Amniotic epithelial cell (primary cell): ENCODE measurements around the gene PIK3C2B.
"Not testable (repeated sequence)": the region's sequence is repeated elsewhere in the genome, so short reads cannot be mapped to it uniquely, and the experiment has no call there.

Experiments
- DNase-seq: peaks from one replicate; pipeline ENCODE4 v3.0.0-alpha.2; 2010; ENCODE audit warnings: low read depth

The PIK3C2B gene

DNA sequence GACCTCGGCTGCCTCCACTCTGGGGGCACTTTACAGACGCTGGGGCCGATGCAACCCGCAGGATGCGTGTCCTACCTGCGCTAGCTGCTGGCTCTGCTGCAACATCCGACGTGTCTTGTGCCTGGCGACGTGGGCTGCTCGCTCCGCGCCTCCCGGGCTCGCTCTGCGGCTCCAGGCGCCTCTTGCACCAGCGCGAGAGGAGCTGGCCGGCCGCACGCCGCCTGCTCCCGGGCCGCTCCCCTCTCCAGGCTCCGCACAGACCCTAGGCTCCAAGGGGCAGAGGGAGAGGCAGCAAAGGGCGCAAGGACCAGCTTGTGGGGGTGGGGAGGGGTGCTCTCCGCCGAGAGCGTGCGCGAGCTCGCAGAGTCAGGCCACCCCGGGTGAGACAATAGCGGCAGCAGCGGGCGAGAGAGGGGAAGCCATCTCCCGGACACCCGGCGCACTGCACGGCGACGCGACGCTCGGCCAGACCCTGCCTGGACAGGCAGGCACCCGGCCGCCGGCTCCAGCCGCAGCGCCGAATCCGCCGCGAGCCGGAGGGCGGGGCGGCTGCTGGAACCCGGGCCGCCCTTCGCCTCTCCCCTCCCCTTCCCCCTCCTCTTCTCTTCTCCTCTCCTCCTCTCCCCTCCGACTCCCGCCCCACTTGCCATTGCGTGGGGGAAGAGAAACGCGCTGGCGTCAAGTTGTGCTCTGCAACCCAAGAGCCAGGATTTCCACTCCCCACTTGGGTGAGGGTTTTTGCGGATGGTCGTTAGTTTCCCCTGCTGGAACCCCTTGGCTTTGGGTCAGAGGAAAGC is at the start of gene PIK3C2B:
TSS of gene PIK3C2B (minus strand) at position 525 of the 797 bp plus-strand sequence. CDS start 25,003 bp downstream, outside the sequence.
- peak; percentile 75 for DNase-seq

DNA sequence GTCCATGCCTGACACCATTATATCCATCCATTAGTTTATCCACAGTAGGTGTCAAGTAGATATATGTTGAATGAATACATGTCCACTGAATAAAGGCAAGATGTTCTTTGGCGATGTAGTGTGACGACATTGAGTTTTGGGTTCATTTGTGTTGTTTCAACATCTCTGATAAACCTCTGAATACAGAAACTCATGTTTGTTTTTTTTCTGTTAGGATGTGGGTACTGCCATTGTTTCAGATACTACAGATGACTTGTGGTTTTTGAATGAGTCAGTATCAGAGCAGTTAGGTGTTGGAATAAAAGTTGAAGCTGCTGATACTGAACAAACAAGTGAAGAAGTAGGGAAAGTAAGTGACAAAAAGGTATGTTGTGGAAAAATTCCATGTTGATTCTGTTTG is 49.7 kb upstream of the PIK3C2B start:
- DNase-seq: peak; percentile 84

DNA sequence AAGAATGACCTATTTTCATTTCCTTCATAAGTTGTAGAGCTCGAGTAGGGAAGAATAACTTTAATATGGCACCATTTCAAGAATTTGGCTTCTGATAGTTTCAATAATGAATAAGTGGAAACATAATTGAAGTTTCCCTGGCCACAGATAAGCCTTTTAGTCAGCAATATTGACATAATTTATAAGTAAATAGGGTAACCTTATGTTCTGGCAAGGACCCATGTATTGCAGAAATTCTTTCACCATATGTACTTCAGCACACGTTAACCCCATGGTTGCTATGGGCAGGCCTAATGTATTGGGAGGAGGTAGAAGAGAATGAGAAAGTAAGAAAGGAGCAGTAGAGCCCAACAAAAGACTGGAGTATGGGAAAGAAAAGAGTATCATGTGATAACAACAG is 47.0 kb upstream of the PIK3C2B start:
- no peak for DNase-seq

GRCh38 chr1:204532832-204533231 is 38.2 kb upstream of the PIK3C2B start:
- no peak for DNase-seq

DNA sequence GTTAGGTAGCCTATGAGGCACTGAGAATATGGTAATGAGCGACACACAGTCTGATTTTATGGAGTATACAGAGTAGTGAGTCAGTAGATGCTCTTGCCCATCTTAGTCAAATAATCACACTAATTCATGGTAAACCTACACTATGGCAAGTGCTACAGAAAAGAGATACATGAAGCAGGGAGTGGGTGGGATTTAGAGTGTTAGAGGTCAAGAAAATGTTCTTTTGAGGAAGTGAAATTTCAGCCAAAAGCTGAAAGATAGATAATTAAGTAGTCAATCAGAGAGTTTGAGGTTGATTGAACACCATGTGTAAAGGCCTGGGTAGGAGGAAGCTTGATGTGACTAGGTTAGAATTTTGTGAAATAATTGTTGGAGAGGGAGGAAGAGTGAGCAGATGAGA is 36.3 kb upstream of the PIK3C2B start:
- DNase-seq: no peak

DNA sequence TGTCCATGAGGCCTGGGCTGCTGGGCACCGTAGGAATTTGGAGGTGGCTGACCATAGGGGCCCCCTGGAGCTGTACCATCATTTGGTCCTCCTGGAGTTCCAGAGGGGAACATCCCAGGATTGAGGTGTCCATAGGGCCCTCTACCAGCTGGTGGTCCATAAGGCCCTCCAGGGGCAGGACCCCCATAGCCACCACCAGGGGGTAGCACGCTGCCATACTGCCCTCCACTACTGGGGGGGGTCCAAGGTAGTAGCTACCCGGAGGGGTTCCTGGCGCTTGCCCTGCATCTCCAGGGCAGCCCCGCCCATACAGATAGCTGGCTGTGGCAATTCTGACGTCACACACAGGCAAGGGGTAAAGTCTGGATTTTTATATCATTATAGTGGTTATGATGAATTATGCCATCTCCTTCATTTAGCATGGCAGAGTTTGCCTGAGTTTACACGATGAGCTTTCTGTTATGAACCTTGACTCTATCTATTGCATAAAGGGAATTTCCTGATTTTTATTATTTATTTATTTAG is 34.8 kb upstream of the PIK3C2B start:
- DNase-seq: no peak

GRCh38 chr1:204528677-204529076 is 34.1 kb upstream of the PIK3C2B start:
- no peak for DNase-seq

GRCh38 chr1:204528241-204528640 is 33.6 kb upstream of the PIK3C2B start:
- no peak for DNase-seq

GRCh38 chr1:204524986-204525385 is 30.4 kb upstream of the PIK3C2B start:
- DNase-seq: no peak

DNA sequence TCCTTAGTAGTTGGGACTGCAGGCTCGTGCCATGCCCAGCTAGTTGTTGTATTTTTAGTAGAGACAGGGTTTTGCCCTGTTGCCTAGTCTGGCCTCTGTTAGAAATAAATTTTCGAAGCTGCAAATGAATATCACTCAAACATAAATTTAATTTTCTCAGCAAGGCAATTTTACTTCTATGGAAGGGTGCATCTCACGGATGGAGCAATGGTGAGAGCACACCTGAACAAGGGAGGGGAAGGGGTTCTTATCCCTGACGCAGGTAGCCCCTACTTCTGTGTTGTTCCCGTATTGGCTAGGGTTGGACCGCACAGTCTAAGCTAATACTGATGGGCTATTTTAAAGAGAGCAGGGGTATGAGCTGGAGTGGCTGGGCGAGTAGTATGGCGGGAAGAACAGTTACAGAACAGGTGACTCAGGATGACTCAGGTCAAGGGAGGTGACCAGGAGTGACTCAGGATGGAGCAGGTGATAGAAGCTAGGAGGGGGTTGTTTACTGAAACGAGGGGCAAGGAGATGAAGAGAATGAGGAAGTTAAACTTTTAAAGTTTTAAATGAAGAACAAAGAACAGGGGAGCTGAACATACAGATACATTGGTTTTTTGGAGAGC is 29.1 kb upstream of the PIK3C2B start:
- DNase-seq: peak; percentile 18

GRCh38 chr1:204521941-204522521 is 27.4 kb upstream of the PIK3C2B start:
- not testable (repeated sequence) for DNase-seq

DNA sequence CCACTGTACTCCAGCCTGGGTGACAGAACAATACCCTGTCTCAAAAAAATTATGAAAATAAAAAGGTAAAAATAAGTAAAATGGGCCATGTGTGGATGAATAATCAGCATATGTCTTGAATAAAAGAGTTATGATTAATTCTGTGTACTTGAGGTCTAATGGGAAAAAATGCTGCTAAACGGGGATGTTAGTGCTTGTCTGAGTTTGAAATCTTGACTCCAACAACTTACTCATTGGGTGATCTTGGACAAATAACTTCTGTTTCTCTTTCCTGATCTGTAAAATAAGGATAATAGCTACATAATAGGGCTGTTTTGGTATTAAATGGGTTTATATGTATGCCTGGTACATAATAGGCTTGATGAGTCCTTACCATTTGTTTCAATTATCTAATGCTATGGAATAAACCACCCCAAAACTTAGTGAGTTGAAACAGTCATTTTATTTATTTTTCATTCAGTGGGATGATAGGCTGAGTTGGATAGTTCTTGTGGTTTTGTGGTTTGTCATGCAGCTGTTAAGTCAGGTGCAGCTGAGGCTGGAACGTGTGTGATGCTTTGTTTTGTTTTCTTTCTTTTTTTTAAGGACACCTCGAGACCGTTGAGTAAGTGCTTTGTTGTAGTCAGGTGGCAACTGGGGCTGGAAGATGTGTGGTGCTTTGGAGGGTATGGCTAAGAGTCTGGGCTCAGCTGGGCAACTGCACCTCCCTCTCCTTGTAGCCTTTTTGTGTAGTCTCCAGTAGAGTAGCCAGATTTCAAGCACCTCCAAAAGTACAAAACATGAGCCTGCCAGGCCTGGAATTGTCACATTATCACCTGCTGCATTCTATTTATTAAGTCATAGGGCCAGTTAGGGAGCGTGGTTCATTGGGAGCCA is 26.5 kb upstream of the PIK3C2B start:
- DNase-seq: peak; percentile 60

GRCh38 chr1:204517382-204517781 is 22.8 kb upstream of the PIK3C2B start:
- DNase-seq: not testable (repeated sequence)

- DNase-seq: peak; percentile 98
These were observed 21.7 kb upstream of the PIK3C2B start, which contains the start of gene MDM4 for GRCh38 chr1:204516180-204516879. TSS of gene MDM4 (plus strand) at chr1:204516406. CDS start at chr1:204525519, 9,113 bp downstream.

GRCh38 chr1:204514828-204515227 is 20.2 kb upstream of the PIK3C2B start:
- no peak for DNase-seq

- no peak for DNase-seq
These were observed 18.6 kb upstream of the PIK3C2B start for GRCh38 chr1:204513117-204513716.

DNA sequence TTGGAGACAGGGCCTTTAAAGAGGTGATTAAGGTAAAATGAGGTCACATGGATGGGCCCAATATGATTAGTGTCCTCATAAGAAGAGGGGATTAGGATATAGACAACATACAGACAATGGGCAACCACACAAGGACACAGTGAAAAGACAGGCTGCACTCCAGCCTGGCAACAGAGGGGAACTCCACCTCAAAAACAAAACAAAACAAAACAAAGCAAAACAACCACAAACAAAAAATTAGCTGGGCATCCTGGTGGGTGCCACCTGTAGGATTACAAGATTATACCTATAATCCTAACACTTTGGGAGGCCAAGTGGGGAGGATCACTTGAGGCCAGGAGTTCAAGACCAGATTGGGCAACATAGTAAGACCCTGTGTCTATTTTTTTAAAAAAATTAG is 16.8 kb upstream of the PIK3C2B start:
- DNase-seq: no peak

DNA sequence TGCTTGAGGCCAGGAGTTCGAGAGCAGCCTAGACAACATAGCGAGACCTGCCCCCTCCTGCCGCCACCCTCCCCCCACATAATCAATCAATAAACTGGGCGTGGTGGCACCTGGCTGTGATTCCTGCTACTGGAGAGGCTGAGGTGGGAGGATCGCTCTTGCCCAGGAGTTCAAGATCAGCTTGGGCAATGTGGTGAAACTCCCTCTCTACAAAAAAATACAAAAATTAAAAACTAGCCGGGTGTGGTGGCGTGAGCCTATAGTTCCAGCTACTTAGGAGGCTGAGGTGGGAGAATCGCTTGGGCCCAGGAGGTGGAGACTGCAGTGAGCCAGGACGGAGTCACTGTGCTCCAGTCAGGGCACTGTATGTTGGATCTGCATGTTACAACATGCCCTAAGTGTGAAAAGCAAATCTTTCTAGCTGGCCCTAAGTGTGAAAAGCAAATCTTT is 14.6 kb upstream of the PIK3C2B start:
- DNase-seq: no peak

- peak; percentile 56 for DNase-seq
These were observed 12.9 kb upstream of the PIK3C2B start for GRCh38 chr1:204507317-204508105.

DNA sequence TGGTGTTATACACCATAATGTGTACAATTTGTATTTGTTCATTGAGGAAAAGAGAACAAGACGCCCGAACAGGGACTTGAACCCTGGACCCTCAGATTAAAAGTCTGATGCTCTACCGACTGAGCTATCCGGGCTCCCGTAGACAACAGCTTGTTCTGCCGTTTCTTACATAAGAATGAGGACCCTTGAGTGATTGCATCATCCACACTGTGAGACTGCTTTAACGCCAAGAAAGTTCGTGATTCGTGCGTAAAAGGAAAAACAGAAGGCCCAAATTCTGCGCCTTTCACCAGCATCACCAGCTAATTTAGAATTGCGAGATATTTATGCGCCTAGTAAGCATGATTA is 12.3 kb upstream of the PIK3C2B start:
- DNase-seq: peak; percentile 92
